Chondrocyte (in vitro differentiated cells): ENCODE data around the gene CUL2. TPM values are rescaled to one million over a fixed set of nuclear protein-coding genes. Genes with fewer than 3 reads are reported as not detected.

Experiments
- DNase-seq: peaks from one replicate; pipeline ENCODE4 v3.0.0; 2021; ENCODE audit warnings: mixed read lengths, low spot score
- H3K27ac Mint-ChIP-seq: one replicate; pipeline ENCODE4 v1.8.0; 2021; ENCODE audit warnings: mild to moderate bottlenecking, moderate library complexity, mixed read lengths; ENCODE audit not compliant: unreplicated experiment
- H3K27me3 Mint-ChIP-seq: 2 replicates; pipeline ENCODE4 v1.8.0; 2021; ENCODE audit warnings: low read depth, mixed read lengths
- H3K36me3 Mint-ChIP-seq: 2 replicates; pipeline ENCODE4 v1.8.0; 2021; ENCODE audit warnings: low read depth, mixed read lengths
- H3K4me1 Mint-ChIP-seq: 2 replicates; pipeline ENCODE4 v1.8.0; 2021; ENCODE audit warnings: low read depth, mild to moderate bottlenecking, mixed read lengths
- H3K4me3 Mint-ChIP-seq: one replicate; pipeline ENCODE4 v1.8.0; 2021; ENCODE audit warnings: mild to moderate bottlenecking, moderate library complexity, mixed read lengths; ENCODE audit not compliant: unreplicated experiment
- H3K9me3 Mint-ChIP-seq: 2 replicates; pipeline ENCODE4 v1.8.0; 2021; ENCODE audit warnings: low read depth, mixed read lengths
- CTCF ChIP-seq: fragments of 200-600 bp; sonication (generic); IDR thresholded peaks from 2 replicates; pipeline ENCODE4 v1.5.0; 2021; ENCODE audit warnings: antibody characterized with exemption, mild to moderate bottlenecking, moderate library complexity
- total RNA-seq: library from RNA; stranded (reverse); gene quantifications from 3 replicates; pipeline ENCODE4 v1.2.1, GENCODE V29; 2021

The CUL2 gene
- total RNA-seq, 1 donor from 2014 or later: 32.8 TPM

- DNase-seq: peak; percentile 0
- Mint-ChIP-seq H3K27ac (peak overlapping the region; percentile 51), H3K4me3 (no peak overlapping the region), H3K4me1 (peaks cover 28% of the 10 kb centered on the region), H3K36me3 (no peaks in the 10 kb centered on the region), H3K9me3 (no peaks in the 10 kb centered on the region), H3K27me3 (peaks cover 4% of the 10 kb centered on the region)
- no peak for TF ChIP-seq CTCF
Measured at GRCh38 chr10:34966451-34966850, 123.7 kb downstream of the CUL2 start.

- H3K36me3 Mint-ChIP-seq: no peaks in the 10 kb centered on the region
- DNase-seq: peak; percentile 42
- no peaks in the 10 kb centered on the region for H3K9me3 Mint-ChIP-seq
Measured at GRCh38 chr10:34966040-34966439, 124.1 kb downstream of the CUL2 start.

DNA sequence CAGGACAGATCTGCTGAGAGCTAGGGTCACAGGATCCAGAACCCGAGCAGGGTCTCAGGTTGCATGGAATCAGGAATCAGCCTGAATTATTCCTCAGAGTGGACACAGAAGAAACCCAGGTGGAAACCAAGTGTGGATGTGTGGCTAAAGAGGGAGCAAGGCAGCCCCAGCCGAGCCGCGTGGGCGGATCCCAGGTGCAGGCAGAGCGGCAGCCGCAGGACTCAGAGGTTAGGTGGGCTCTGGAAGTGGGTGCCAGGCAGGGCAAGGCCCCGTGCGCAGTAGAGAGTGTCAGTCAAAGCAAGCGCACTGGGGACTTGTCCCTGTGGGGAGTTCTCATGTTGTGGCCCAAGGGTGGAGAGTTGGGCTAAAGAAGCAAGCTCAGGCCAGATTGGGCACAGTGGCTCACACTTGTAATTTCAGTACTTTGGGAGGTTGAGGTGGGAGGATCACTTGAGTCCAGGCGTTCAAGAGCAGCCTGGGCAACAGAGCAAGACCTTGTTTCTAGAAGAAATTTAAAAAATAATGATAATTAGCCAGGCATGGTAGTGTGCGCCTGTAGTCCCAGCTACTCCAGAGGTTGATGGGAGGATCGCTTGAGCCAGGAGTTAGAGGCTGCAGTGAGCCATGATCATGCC, 125.9 kb downstream of the CUL2 start:
- Mint-ChIP-seq H3K9me3 (no peaks in the 10 kb centered on the region), H3K27ac (no peak overlapping the region)

More at GRCh38 chr10:34966040-34966439, 124.1 kb downstream of the CUL2 start:
- peaks cover 24% of the 10 kb centered on the region for H3K4me1 Mint-ChIP-seq
- H3K27ac Mint-ChIP-seq: no peak overlapping the region
- no peak overlapping the region for H3K4me3 Mint-ChIP-seq
- TF ChIP-seq CTCF: no peak
- H3K27me3 Mint-ChIP-seq: peaks cover 4% of the 10 kb centered on the region

DNA sequence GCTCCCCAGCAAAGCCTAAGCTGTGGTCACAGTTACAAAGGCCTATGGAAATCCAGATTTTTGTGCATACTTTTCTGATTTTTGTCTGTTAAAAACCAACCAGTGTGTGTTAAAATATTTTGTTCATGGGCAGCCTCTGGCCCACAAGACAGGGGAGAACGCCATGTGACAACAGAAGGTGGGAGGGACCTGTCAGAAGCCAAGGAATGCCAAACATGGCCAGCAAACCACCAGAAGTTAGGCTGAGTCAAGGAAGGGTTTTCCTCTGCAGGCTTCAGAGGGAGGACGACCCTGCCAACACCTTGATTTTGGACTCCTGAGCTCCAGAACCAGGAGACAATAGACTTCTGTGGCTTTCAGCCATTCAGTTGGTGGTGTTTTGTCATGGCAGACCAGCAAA, 127.3 kb downstream of the CUL2 start:
- H3K27ac Mint-ChIP-seq: no peak overlapping the region
- TF ChIP-seq CTCF: no peak
- peaks cover 2% of the 10 kb centered on the region for H3K27me3 Mint-ChIP-seq
- H3K4me1 Mint-ChIP-seq: peaks cover 19% of the 10 kb centered on the region
- no peak overlapping the region for H3K4me3 Mint-ChIP-seq
- no peaks in the 10 kb centered on the region for H3K9me3 Mint-ChIP-seq
- DNase-seq: no peak
- H3K36me3 Mint-ChIP-seq: no peaks in the 10 kb centered on the region

More for the DNA sequence above, 125.9 kb downstream of the CUL2 start:
- Mint-ChIP-seq H3K36me3 (no peaks in the 10 kb centered on the region), H3K4me1 (peaks cover 22% of the 10 kb centered on the region), H3K4me3 (no peak overlapping the region), H3K27me3 (peaks cover 2% of the 10 kb centered on the region)
- no peak for TF ChIP-seq CTCF
- no peak for DNase-seq

GRCh38 chr10:34960983-34961382, 129.2 kb downstream of the CUL2 start:
- Mint-ChIP-seq H3K27ac (no peak overlapping the region), H3K9me3 (no peaks in the 10 kb centered on the region), H3K4me3 (no peak overlapping the region), H3K36me3 (no peaks in the 10 kb centered on the region), H3K4me1 (peaks cover 3% of the 10 kb centered on the region), H3K27me3 (peaks cover 2% of the 10 kb centered on the region)
- peak; percentile 73 for TF ChIP-seq CTCF
- DNase-seq: no peak
